GM18873 (cell line): ENCODE results near the gene SV2B.

Experiments
- ATAC-seq: cut with Tn5 transposase; IDR thresholded peaks from one replicate; pipeline ENCODE4 v1.9.1; 2021; ENCODE audit warnings: mild to moderate bottlenecking, moderate library complexity, moderate number of reproducible peaks; ENCODE audit not compliant: unreplicated experiment, low FRiP score

Gene SV2B

DNA sequence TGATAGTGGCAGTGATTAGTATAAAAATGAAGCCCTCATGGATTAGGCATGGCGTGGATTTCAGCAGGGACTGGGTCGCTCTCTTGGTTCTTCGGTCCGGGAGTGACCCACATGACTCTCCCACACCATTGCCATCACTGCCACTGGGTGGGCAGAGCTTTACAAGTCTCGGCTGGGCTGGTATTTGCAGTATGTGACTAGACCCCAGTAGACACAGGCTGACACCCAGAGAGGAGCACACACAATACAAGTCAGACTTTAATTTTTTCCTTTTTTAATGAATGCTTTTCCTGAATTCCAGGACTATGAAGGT lies 1.5 kb downstream of the SV2B start:
- ATAC-seq: no peak

DNA sequence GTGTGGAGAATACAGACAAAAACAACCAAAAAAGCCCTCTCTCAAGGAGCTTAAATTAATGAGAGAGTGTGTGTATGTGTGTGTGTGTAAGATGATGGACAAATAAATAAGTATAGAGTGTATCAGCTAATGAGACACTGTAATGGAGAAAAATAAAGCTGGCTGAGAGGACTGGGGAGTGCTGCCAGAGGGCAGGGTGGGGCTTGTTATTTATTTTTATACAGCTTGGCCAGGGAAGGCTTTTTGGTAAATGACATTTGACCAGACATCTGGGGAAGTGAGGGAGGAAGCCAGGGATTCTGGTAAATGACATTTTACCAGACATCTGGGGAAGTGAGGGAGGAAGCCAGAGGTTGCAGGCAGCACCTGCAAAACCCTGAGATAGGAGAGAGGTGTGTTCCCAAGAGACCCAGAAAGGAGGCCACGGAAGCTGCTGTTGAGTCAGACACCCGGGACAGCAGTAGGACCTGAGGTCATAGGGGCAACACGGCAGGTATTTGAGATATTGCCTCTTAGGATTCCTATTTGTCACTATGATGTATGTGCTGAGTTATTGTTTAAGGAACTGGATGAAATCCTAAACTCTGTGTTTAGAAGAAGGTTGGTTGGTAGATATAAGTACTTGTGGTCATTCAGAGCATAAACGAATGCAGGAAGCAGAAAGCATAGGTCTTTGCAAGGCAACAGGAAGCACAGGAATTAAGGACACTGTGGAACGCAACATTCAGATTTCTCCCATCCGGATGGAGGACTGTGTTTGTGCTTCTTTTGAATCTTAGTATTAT lies 2.7 kb downstream of the SV2B start:
- ATAC-seq: no peak

DNA sequence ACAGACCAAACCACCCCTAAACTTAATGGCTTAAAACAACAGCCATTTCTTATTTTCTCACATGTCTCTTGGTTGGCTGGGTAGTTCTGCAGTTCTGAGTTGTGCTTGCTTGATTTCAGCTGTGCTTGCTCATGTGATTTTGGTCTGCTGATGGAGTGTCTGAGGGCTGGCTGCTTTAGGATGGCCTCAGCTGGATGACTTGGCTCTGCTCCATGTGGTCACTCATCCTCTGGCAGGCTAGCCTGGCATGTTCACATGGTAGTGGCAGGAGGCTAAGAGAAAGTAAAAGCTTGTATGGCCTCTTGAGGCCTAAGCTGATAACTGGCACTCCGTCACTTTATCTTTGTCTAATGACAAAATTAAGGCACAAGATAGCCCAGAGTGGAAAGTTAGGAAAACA lies 4.1 kb downstream of the SV2B start:
- no peak for ATAC-seq

DNA sequence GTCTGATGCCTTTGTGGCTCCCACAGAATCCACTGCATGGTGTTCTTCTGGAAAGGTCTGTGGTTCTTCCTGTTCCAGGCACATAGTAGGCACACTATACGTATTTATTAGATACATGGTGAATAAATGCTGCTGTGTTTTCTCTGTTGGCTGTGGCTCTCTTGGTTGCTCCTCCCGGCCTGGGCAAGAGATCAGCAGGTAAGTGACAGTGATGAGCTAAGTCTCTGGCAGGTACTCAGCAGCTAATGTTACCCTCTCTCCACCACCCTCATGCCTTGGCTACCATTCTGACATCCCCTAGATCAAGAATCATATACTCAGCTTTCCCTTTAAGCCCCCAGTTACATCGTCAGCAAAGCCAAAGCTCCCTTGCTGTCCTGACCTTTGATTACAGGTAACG lies 8.4 kb downstream of the SV2B start:
- no peak for ATAC-seq

GRCh38 chr15:91109885-91110284 lies 9.8 kb downstream of the SV2B start:
- no peak for ATAC-seq

DNA sequence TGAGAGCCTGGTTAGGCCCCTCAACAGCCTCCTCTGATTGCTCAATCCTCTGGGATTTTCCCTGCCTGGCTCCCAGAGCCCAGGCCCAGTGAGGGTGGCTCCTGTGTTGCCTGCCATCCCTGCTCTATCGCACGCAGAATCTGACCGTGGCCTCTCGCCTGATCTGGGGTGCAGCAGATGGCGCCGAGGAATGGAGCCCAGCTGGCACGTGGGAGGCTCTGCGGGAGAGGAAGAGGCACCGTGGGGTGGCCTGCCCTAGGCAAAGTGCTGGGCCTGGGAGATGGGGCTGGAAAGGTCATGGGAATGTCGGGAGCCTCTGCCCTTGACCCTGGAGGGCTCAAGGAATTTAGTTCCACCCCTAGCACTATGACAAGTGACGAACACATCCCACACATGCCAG lies 10.3 kb downstream of the SV2B start:
- ATAC-seq: no peak

GRCh38 chr15:91113030-91113429 lies 13.0 kb downstream of the SV2B start:
- ATAC-seq: no peak

- ATAC-seq: no peak
These were observed 14.2 kb downstream of the SV2B start for GRCh38 chr15:91114301-91114700.

DNA sequence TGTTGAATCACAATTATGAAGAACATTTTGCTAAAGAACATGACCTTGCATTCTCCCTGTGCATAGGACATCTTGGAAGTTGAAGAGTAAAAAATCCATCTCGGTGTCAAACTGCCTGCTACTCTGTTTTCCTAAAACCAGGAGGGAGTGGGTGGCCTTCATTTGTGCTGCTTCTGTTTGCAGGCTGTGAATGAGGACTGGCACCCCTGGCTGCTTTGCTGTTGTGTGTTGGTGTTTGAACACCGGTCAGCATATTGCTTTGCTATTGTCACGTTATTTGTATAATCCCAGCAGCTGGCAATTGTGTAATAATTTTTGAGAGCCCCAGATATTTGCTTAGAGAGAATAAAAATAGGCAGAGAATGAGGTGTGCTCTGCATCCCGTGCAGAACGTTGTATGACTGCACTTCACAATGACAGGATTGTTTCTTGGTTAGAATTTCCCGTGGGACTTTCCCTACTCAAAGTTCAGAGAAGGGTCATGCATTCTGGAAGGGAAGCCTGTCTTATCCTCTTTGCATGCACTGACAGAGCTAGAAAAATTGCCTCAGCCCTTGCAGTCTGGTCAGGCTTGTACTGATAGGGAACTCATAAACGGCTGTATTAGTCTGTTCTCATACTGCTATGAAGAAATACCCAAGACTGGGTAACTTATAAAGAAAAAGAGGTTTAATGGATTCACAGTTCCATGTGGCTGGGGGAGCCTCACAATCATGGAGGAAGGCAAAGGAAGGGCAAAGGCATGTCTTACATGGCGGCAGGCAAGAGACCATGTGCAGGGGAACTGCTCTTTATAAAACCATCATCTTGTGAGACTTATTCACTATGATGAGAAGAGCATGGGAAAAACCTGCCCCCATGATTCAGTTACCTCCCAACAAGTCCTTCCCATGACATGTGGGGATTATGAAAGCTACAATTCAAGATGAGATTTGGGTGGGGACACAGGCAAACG lies 16.3 kb downstream of the SV2B start:
- ATAC-seq: peak; percentile 91

DNA sequence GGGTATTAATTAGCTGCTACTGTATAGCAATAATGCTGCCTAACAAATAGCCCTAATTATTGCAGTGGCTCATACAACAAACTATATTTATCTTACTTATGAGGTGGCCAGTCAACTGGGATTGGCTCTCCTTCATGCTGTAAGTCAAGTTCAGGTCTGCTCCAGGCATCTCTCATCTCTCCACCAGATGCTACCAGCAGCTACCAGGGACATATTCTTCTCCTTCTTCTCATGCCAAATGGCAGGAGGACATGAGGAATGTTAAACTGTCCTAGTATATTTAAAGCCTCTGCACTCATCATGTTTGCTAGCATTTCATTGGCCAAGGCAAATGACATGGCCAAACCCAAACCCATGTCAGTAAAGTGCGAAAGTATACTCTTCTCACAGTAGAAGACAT lies 17.3 kb downstream of the SV2B start:
- ATAC-seq: no peak

DNA sequence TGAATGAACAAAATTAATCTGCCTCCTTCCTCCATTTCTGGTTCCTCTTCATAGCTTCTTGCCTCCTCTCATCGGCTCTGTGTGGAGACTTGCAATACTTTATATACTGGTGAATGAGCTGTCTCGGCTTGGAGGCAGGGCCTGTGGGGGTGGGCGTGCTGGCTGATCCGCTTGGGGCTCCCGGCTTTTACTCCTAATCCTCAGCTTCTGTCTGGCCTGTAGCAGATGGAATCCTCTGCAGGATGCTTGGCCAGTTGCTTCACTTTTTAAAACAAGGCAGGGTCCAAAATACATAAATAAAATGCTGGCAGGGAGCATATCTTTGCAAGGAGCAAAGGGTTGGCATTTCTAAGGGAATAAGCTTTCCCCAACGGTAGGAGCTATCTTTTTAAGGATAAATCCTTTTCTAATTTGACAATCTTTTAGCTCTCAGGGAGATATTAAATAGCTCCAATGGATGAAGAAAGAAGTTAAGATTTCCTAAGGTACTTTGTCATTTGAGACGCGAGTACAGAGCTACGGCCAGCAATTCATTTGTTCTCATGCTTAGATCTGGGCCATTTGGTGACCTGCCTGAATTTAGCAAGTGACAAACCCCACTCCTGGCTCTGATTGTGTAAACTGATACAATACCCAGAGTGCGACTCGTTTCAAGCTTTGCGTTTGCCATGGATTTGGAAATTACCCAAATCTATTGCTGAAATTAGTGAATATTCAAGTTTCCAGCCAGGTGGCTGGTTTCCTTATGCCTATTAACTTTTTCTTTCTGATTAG lies 18.9 kb downstream of the SV2B start:
- ATAC-seq: no peak

GRCh38 chr15:91122296-91122695 lies 22.2 kb downstream of the SV2B start:
- no peak for ATAC-seq

DNA sequence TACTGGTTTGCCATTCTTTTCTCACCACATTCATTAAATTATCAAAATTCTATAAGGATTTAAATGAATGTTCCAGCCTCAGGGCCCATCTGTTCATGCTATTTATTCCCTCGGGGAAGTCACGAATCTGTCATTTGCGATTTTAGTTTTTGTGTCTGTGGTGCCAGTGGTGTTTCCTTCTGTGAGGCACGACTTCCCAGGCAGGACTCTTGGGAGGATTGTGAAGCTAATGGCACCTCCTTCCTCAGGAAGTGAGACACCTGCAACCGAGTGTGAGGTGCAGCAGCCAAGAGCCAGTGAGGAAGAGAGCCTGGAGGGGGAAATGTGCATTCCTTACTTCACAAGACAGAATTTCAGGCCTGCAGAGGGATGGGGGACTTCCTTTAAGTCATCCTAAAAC lies 24.1 kb downstream of the SV2B start:
- no peak for ATAC-seq

- ATAC-seq: no peak
These were observed 25.1 kb downstream of the SV2B start for GRCh38 chr15:91125162-91125561.

GRCh38 chr15:91126080-91126479 lies 26.0 kb downstream of the SV2B start:
- ATAC-seq: no peak

DNA sequence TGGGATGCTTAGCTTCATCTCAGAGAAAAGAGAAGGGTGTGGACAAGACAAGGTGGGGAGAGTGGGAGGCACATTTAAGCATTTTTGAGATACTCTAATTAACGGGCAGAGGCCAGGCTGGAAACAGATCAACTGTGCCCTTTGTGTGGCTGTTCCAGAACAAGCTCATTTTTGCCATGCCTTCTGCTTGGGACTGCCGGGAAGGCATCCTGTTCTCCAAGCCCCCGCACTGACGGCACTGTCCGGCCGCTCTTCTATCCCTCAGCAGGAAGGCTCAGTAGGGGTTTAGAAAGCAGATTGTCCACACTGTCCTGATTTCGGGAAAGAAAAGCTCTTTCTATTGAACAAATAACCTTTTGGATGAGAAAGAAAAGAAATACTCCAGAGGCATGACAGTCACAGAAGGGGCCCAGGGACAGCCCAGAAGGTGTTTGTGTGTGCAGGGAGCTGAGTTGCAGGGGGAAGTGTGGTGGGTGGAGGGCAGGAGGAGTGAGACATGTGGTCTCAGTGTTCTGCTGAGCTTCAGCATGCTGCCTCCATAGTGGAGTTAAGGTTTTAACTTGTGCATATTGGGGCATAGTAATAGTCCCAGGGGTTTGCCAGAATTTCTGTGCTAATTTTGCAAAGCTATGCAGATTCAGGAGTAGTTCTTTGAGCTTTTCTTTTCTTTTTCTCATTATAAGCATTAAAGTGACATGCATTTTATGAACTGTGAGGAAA lies 27.3 kb downstream of the SV2B start:
- no peak for ATAC-seq

- ATAC-seq: no peak
These were observed 28.0 kb downstream of the SV2B start for GRCh38 chr15:91128016-91128415.

DNA sequence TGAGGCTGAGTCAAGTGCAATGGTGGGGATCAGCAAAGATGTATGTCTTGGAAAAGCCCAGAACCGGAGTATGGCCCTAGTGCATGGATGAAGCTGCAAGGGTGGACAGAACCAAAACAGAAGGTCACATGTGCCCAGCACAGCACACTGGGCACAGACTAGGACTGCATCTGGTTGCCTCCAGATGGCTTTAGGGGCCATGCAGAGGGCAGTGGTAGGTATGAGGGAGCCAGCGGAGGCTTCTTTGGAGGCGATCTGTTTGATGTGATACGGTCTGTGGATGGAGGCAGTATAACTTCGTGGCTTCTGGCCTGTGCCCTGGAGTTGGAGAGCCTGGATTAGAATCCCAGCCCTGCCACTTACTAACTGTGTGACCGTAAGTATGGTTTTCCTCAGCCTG lies 29.4 kb downstream of the SV2B start:
- no peak for ATAC-seq

DNA sequence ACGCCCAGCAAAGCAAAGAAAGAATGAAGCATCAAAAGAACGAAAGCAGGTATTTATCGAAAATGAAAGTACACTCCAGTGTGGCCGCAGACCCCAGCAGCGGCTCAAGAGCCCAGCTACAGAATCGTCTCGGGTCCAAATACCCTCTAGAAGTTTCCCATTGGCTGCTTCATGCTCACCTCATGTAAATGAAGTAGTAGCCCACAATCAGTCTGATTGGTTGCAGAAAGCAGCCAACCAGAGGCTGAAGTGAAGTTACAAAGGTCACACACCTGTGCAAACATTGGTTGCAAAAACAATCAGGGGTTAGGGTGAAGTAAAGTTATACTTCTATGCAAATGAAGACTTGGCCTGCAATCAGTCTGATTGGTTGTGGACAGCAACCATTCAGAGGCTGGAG lies 32.0 kb downstream of the SV2B start:
- ATAC-seq: no peak

GRCh38 chr15:91133511-91133910 lies 33.5 kb downstream of the SV2B start:
- no peak for ATAC-seq
